Measurements from ENCODE around the gene CNDP2.

- TF ChIP-seq TAF1 (IDR thresholded peaks at IDR 0.05; ENCODE audit: low read depth) (no peak), NFIC (IDR thresholded peaks at IDR 0.05) (no peak), ZBTB7A (IDR thresholded peaks at IDR 0.05; ENCODE audit: low read depth) (no peak), YY1 (IDR thresholded peaks at IDR 0.05; ENCODE audit: low read depth) (no peak), MAX (IDR thresholded peaks at IDR 0.05) (no peak), USF1 (IDR thresholded peaks at IDR 0.05) (no peak), EP300 (IDR thresholded peaks at IDR 0.05; ENCODE audit: borderline replicate concordance) (no peak), CREB1 (IDR thresholded peaks at IDR 0.05; ENCODE audit: low read depth) (no peak), FOXM1 (IDR thresholded peaks at IDR 0.05; ENCODE audit: borderline replicate concordance, low read depth) (no peak), TCF12 (IDR thresholded peaks at IDR 0.05; ENCODE audit: low read depth) (no peak), REST (IDR thresholded peaks at IDR 0.05; ENCODE audit: low read depth) (no peak)
Observed at GRCh38 chr18:74506448-74507084, 10.4 kb downstream of the CNDP2 start.

Data from Ishikawa (cell line).